Lung (tissue), 12 donors: ENCODE results near the gene STEAP1. TPM values are rescaled to one million over a fixed set of nuclear protein-coding genes. Genes with fewer than 3 reads are reported as not detected.

Experiments
- ATAC-seq: fragments of 200-7000 bp; cut with Tn5 transposase; one replicate; pipeline ENCODE4 v1.9.1; 2020; ENCODE audit warnings: moderate number of reproducible peaks; ENCODE audit not compliant: insufficient read depth, low FRiP score
- DNase-seq, 3 donors: peaks; one replicate each; pipeline ENCODE4 v3.0.0-alpha.2; 2013 to 2017
- H3K27ac ChIP-seq, 2 donors: one replicate each; pipeline ENCODE4 v1.5.1; 2013; ENCODE audit warnings: mild to moderate bottlenecking in 2 of 2, moderate library complexity in 2 of 2, control low read depth in 1 of 2, inconsistent platforms in 1 of 2, low read depth in 1 of 2, low read length in 1 of 2
- H3K27me3 ChIP-seq, 3 donors: one replicate each; pipeline ENCODE4 v1.5.1; 2013; ENCODE audit warnings: low read length in 2 of 3; ENCODE audit not compliant: control insufficient read depth in 3 of 3, insufficient read depth in 3 of 3
- H3K36me3 ChIP-seq, 4 donors: one replicate each; pipeline ENCODE4 v1.5.1; 2013; ENCODE audit warnings: low read length in 4 of 4, mild to moderate bottlenecking in 1 of 4, moderate library complexity in 1 of 4; ENCODE audit not compliant: control insufficient read depth in 4 of 4, insufficient read depth in 4 of 4
- H3K4me1 ChIP-seq, 5 donors: one replicate each; pipeline ENCODE4 v1.5.1; 2013; ENCODE audit warnings: low read length in 5 of 5, mild to moderate bottlenecking in 2 of 5, moderate library complexity in 1 of 5; ENCODE audit not compliant: control insufficient read depth in 5 of 5, insufficient read depth in 5 of 5
- H3K4me3 ChIP-seq: one replicate; pipeline ENCODE4 v1.5.1; 2013; ENCODE audit warnings: mild to moderate bottlenecking, control low read depth, moderate library complexity
- H3K9ac ChIP-seq, 2 donors: one replicate each; pipeline ENCODE4 v1.5.1; 2013; ENCODE audit warnings: low read length in 2 of 2, control low read depth in 1 of 2; ENCODE audit not compliant: insufficient read depth in 1 of 2
- H3K9me3 ChIP-seq, 4 donors: one replicate each; pipeline ENCODE4 v1.5.1; 2013; ENCODE audit warnings: low read length in 3 of 4, mild to moderate bottlenecking in 1 of 4, moderate library complexity in 1 of 4; ENCODE audit not compliant: control insufficient read depth in 4 of 4, insufficient read depth in 3 of 4
- WGBS, 2 donors: extraction: QIAGEN DNeasy Blood & Tissue Kit; methylation state at CpG; one replicate each; pipeline ENCODE4 v1.1.7; 2013; 5-methylcytosine and 5-hydroxymethylcytosine counted together
- polyA plus RNA-seq, 2 donors: library from polyadenylated mRNA; stranded (reverse); fragments of 200-250 nt; gene quantifications; one replicate each; pipeline ENCODE4 v1.2.1, GENCODE V29; 2013
- total RNA-seq, 2 donors: library from RNA; depleted of rRNA in 1 of 2; stranded (reverse); fragments of >200 nt in 1 of 2; gene quantifications; one replicate each; pipeline ENCODE4 v1.2.1, GENCODE V29; 2014 to 2021
- TF ChIP-seq, protein P1 (sequence below): IDR thresholded peaks from 2 replicates; pipeline ENCODE4 v1.5.1; 2012; ENCODE audit warnings: mild to moderate bottlenecking; ENCODE audit errors: control extremely low read depth, extremely low read depth
- donor health status: control.
- donor health status: control.
- donor health status: Bipolar disorder and iron deficiency.
- donor health status: healthy.
- donor health status: DM: yes; HTN: yes; CAD: no.

Gene STEAP1
- total and polyA plus RNA-seq, 4 donors = 3.2 to 19.2 (median 7.5) TPM

DNA sequence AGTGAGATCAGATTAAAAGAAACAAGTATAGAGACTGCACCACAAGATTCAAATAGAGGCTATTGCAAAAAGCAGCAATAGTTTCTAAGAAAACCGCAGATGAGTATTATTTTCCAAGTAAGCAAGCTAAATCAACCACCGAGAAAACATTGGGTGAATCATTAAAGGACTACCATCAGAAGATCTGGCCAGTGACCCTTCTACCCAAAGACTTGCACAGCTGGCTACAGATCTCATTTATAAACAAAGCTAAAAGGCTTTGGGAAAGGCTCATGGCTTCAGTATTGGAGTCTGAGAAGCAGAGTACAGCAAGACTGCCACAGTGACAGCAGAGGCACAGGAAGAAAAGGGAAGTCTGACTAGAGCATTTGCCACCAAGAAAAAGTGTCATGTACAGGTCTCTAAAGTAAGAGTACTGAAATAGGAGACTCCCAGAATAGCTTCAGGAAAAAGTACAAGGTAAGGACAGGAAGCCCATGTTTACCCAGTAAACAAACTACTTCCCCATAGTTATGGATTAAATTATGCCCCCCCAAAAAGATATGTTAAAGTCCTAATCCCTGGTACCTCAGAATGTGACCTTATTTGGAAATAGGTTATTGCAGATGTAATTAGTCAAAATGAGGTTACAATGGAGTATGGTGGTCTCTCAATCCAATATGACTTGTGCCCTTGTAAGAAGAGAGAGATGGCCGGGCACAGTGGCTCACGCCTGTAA lies 19.0 kb downstream of the STEAP1 start:
- DNase-seq (no peak), ATAC-seq (no peak)
- H3K27me3 ChIP-seq = no peaks in the 10 kb centered on the region
- no peaks in the 10 kb centered on the region for H3K36me3 ChIP-seq
- no peak overlapping the region for H3K27ac ChIP-seq
- H3K9ac ChIP-seq = no peak overlapping the region
- no peaks in the 10 kb centered on the region for H3K9me3 ChIP-seq
- no peak overlapping the region for H3K4me3 ChIP-seq
- 86 to 91% methylated on average over 4 of the region's 4 CpGs for WGBS, 2 donors
- no peaks in the 10 kb centered on the region for H3K4me1 ChIP-seq
- TF ChIP-seq, protein P1, sequence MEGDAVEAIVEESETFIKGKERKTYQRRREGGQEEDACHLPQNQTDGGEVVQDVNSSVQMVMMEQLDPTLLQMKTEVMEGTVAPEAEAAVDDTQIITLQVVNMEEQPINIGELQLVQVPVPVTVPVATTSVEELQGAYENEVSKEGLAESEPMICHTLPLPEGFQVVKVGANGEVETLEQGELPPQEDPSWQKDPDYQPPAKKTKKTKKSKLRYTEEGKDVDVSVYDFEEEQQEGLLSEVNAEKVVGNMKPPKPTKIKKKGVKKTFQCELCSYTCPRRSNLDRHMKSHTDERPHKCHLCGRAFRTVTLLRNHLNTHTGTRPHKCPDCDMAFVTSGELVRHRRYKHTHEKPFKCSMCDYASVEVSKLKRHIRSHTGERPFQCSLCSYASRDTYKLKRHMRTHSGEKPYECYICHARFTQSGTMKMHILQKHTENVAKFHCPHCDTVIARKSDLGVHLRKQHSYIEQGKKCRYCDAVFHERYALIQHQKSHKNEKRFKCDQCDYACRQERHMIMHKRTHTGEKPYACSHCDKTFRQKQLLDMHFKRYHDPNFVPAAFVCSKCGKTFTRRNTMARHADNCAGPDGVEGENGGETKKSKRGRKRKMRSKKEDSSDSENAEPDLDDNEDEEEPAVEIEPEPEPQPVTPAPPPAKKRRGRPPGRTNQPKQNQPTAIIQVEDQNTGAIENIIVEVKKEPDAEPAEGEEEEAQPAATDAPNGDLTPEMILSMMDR = no peak

DNA sequence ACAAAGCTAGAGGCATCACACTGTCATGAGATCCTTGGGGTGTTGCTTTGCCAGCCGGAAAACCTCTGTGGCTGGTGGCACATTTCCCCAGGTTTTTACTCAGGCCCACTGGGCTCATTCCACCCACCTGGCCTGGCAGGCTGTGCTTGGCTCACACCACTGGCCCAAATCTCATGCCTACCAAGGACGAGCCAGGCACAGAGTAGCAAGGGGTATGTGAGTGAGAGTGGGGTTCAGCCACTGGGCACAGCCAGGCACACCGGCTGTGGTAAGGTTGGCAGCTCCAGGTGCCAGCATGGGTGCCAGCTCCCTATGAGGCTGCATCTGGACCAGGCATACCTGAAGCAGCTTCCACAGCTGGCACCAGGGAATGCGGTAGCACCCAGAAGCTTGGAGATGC lies 21.4 kb downstream of the STEAP1 start:
- 71 to 79% methylated on average over 4 of the region's 4 CpGs for WGBS, 2 donors
- H3K4me3 ChIP-seq = no peak overlapping the region
- H3K9ac ChIP-seq = no peak overlapping the region
- no peaks in the 10 kb centered on the region for H3K9me3 ChIP-seq
- no peak for DNase-seq
- TF ChIP-seq, protein P1 = no peak
- no peaks in the 10 kb centered on the region for H3K36me3 ChIP-seq
- no peak overlapping the region for H3K27ac ChIP-seq
- ATAC-seq = no peak
- peaks cover 0 to 3% (median 0%) of the 10 kb centered on the region in 5 donors for H3K4me1 ChIP-seq
- H3K27me3 ChIP-seq = no peaks in the 10 kb centered on the region

DNA sequence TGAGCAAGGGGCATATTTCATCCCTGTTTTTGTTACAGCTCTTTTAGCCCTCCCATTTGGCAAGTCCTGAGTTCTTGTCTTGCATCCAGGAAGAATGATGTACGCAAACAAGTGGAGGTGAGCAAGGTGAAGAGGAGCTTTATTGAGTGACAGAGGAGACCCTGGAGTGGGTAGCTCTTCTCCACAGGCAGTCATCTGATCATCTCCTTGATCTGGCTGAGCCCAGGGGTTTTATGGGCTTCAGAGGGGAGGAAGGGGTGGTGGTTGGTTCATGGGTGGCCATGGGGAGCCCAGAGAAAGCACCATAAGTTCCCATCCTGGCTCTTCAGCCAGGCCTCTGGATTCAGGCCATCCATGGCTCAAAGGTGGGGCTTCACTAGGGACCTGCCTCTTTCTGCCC lies 21.9 kb downstream of the STEAP1 start:
- no peaks in the 10 kb centered on the region for H3K36me3 ChIP-seq
- DNase-seq = no peak
- no peak for ATAC-seq
- WGBS, 2 donors = 96% methylated on average over 1 of the region's 1 CpG
- TF ChIP-seq, protein P1 = no peak
- H3K9me3 ChIP-seq = no peaks in the 10 kb centered on the region
- H3K27ac ChIP-seq = no peak overlapping the region
- H3K4me3 ChIP-seq = no peak overlapping the region
- H3K4me1 ChIP-seq = peaks cover 0 to 3% (median 0%) of the 10 kb centered on the region in 5 donors
- no peak overlapping the region for H3K9ac ChIP-seq
- H3K27me3 ChIP-seq = no peaks in the 10 kb centered on the region

DNA sequence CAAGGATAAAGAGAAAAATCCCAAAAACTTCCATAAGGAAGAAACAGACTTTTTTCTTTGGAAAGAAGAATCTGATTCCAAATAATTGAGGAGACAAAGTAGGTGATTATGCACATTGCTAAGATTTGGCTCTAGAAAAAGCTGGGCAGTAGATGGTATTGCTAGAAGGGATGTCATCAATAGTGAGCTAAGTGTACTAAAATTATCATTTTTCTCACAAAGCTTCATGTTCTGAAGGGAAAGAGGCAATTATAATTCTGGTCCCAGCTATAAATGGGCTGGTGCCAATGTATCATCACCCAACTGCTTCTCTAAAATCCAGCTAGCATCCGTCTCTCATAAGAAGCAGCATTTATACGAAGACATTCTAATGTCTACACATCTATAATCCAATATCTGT lies 23.9 kb downstream of the STEAP1 start:
- WGBS, 2 donors = 94 to 99% methylated on average over 2 of the region's 2 CpGs
- peaks cover 0 to 3% (median 0%) of the 10 kb centered on the region in 5 donors for H3K4me1 ChIP-seq
- no peak overlapping the region for H3K9ac ChIP-seq
- ATAC-seq (no peak), DNase-seq (no peak)
- H3K4me3 ChIP-seq = no peak overlapping the region
- TF ChIP-seq, protein P1 = no peak
- H3K9me3 ChIP-seq = no peaks in the 10 kb centered on the region
- H3K27me3 ChIP-seq = no peaks in the 10 kb centered on the region
- H3K27ac ChIP-seq = no peak overlapping the region
- H3K36me3 ChIP-seq = no peaks in the 10 kb centered on the region
